ENCODE measurements around the gene DGCR8.

- TF ChIP-seq EZH2 (IDR thresholded peaks at IDR 0.05; ENCODE audit: insufficient read depth, poor library complexity, severe bottlenecking) (no peak), EZH2phosphoT487 (IDR thresholded peaks at IDR 0.05; ENCODE audit: insufficient read depth, low read depth) (no peak)
Measured at GRCh38 chr22:20099099-20099711, 19.2 kb downstream of the DGCR8 start.

Data from GM23248 (cell line).